Measurements from ENCODE around the gene PODNL1. TPM values are rescaled to one million over a fixed set of nuclear protein-coding genes. Genes with fewer than 3 reads are reported as not detected.

PODNL1 gene
- polyA plus RNA-seq, 2 donors, result 3.9 to 5.3 TPM

DNA sequence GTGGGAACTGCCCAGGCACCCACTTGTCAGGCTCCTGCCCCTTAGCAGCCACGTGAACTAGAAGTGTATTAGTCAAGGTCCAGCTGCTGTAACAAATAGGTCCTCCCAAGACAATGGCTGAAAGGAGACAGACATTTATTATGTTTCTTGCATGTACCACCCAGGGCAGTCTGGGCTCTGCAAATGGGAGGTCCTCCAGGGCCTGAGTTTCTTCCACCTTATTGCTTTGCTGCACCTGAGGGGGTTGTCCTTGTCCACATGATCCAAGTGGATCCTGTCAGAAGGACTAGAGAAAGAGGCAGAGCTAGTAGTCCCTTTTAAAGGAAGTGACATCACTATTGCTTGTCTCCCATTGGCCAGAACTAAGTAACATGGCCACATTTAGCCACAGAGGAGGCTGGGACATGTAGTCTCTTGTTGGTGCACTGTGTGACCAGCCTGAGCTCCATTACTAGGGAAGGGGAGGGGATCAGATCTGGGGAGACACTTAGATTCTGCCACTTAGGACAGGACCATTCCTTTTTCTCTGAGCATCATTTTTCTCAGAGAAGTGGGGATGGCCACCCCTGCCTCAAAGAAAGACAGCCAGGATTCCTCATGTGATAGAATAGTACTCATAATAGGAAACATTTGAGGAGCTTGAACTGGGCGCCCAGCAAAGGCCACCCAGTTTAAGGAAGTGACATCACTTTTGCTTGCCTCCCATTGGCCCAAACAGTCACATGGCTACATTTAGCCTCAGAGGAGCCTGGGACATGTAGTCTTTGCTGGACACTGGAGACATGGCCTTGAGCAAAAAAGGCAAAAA is 17.1 kb downstream of the PODNL1 start:
- Histone ChIP-seq H3K27ac (ENCODE audit: low read depth in 2 of 2, low read length in 1 of 2) (no peak overlapping the region), H3K27me3 (ENCODE audit: control insufficient read depth in 1 of 2, insufficient read depth in 2 of 2, low read length in 2 of 2) (no peaks in the 10 kb centered on the region), H3K4me3 (ENCODE audit: low read depth in 1 of 2, low read length in 2 of 2) (no peak overlapping the region), H3K4me1 (ENCODE audit: control insufficient read depth in 2 of 2, insufficient read depth in 2 of 2, low read length in 1 of 2) (no peaks in the 10 kb centered on the region), H3K9me3 (ENCODE audit: control insufficient read depth in 2 of 2, insufficient read depth in 1 of 2, low read depth in 1 of 2, low read length in 1 of 2) (peaks cover 0 to 6% of the 10 kb centered on the region in 2 donors), H3K36me3 (ENCODE audit: control insufficient read depth in 2 of 2, insufficient read depth in 2 of 2, low read length in 1 of 2) (peaks cover 15 to 48% of the 10 kb centered on the region in 2 donors)
- 89 to 93% methylated on average over 2 of the region's 2 CpGs for WGBS, 2 donors

DNA sequence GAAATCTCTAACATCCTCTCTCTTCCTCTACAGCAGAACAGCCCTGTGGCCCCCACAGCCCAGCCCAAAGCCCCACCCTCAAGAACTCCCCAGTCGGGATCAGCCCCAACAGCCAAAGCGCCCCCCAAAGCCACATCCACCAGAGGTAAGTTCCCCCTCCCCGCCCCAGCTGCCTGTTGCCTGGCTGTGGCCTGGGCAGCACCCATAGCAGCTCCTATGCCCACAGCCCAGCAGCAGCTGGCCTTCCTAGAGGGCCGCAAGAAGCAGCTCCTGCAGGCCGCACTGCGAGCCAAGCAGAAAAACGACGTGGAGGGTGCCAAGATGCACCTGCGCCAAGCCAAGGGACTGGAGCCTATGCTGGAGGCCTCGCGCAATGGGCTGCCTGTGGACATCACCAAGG is 17.7 kb downstream of the PODNL1 start:
- Histone ChIP-seq H3K27ac (ENCODE audit: low read depth in 2 of 2, low read length in 1 of 2) (no peak overlapping the region), H3K27me3 (ENCODE audit: control insufficient read depth in 1 of 2, insufficient read depth in 2 of 2, low read length in 2 of 2) (no peaks in the 10 kb centered on the region), H3K36me3 (ENCODE audit: control insufficient read depth in 2 of 2, insufficient read depth in 2 of 2, low read length in 1 of 2) (peaks cover 15 to 54% of the 10 kb centered on the region in 2 donors), H3K9me3 (ENCODE audit: control insufficient read depth in 2 of 2, insufficient read depth in 1 of 2, low read depth in 1 of 2, low read length in 1 of 2) (peaks cover 0 to 6% of the 10 kb centered on the region in 2 donors), H3K4me3 (ENCODE audit: low read depth in 1 of 2, low read length in 2 of 2) (no peak overlapping the region), H3K4me1 (ENCODE audit: control insufficient read depth in 2 of 2, insufficient read depth in 2 of 2, low read length in 1 of 2) (no peaks in the 10 kb centered on the region)
- 98 to 100% methylated on average over 11 of the region's 11 CpGs for WGBS, 2 donors

DNA sequence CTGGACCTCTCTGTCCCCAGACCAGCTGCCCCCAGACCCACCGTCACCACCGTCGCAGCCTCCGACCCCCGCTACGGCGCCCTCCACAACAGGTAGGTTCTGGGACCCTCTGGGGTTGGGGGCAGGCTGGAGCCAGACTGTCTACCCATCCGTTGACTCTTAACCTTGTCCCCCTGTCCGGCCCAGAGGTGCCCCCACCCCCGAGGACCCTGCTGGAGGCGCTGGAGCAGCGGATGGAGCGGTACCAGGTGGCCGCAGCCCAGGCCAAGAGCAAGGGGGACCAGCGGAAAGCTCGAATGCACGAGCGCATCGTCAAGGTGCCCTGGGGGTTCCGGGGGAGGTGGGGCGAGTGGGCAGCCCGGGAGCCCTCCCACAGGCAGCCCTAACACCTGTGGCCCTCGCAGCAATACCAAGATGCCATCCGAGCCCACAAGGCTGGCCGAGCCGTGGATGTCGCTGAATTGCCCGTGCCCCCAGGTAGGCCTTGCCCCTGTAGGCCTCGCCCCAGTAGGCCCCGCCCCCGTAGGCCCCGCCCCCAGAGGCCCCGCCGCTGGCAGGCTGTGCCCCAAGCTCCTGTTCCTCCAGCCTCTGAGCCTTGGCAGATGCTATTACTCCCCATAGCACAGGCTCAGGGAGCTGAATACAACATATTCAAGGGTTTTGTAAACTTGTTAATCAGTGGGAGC is 19.3 kb downstream of the PODNL1 start:
- Histone ChIP-seq H3K27me3 (ENCODE audit: control insufficient read depth in 1 of 2, insufficient read depth in 2 of 2, low read length in 2 of 2) (no peaks in the 10 kb centered on the region), H3K4me3 (ENCODE audit: low read depth in 1 of 2, low read length in 2 of 2) (no peak overlapping the region), H3K9me3 (ENCODE audit: control insufficient read depth in 2 of 2, insufficient read depth in 1 of 2, low read depth in 1 of 2, low read length in 1 of 2) (peaks cover 0 to 6% of the 10 kb centered on the region in 2 donors), H3K36me3 (ENCODE audit: control insufficient read depth in 2 of 2, insufficient read depth in 2 of 2, low read length in 1 of 2) (peaks cover 12 to 54% of the 10 kb centered on the region in 2 donors), H3K27ac (ENCODE audit: low read depth in 2 of 2, low read length in 1 of 2) (no peak overlapping the region), H3K4me1 (ENCODE audit: control insufficient read depth in 2 of 2, insufficient read depth in 2 of 2, low read length in 1 of 2) (no peaks in the 10 kb centered on the region)
- 91% methylated on average over 33 to 34 of the region's 34 CpGs for WGBS, 2 donors

DNA sequence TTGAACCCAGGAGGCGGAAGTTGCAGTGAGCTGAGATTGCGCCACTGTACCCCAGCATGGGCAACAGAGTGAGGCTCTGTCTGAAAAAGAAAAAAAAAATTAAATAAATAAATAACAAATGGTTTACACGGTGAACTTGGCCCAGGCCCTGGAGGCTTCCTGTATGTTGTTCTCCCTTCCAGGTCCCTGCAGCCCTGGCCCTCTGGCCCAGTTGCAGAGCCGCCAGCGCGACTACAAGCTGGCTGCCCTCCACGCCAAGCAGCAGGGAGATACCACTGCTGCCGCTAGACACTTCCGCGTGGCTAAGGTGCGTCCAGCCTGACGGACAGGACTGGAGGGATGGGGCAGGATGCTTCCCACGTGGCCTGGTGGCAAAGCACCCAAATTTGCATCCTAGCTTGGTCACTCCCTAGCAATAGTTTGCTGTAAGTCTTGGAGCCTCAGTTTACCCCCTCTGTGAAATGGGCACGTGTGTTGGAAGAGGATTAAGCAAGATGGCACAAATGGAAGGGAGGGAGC is 20.3 kb downstream of the PODNL1 start:
- Histone ChIP-seq H3K27me3 (ENCODE audit: control insufficient read depth in 1 of 2, insufficient read depth in 2 of 2, low read length in 2 of 2) (no peaks in the 10 kb centered on the region), H3K9me3 (ENCODE audit: control insufficient read depth in 2 of 2, insufficient read depth in 1 of 2, low read depth in 1 of 2, low read length in 1 of 2) (peaks cover 0 to 6% of the 10 kb centered on the region in 2 donors), H3K4me3 (ENCODE audit: low read depth in 1 of 2, low read length in 2 of 2) (no peak overlapping the region), H3K4me1 (ENCODE audit: control insufficient read depth in 2 of 2, insufficient read depth in 2 of 2, low read length in 1 of 2) (no peaks in the 10 kb centered on the region), H3K36me3 (ENCODE audit: control insufficient read depth in 2 of 2, insufficient read depth in 2 of 2, low read length in 1 of 2) (peaks cover 18 to 52% of the 10 kb centered on the region in 2 donors), H3K27ac (ENCODE audit: low read depth in 2 of 2, low read length in 1 of 2) (no peak overlapping the region)
- 84 to 85% methylated on average over 14 of the region's 14 CpGs for WGBS, 2 donors

DNA sequence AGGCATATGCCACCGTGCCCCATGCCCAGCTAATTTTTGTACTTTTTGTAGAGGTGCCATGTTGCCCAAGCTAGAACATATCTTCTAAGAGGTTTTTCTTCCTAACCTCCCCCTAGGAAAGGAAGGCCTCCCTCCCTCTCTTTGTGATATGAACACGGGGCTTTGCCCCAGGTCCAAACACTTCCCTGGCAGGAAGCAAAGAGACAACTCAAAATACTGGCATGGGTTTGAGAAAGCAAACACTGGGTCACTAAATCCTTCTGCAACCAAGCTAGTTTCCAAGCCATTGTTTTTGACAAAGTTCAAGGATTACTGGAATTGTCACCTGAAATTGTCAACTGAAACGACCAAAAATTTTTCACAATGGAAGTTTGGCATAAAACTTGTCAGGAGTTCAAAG is 23.4 kb downstream of the PODNL1 start:
- WGBS, 2 donors, result 68 to 71% methylated on average over 3 of the region's 3 CpGs
- H3K4me1 ChIP-seq (ENCODE audit: control insufficient read depth in 2 of 2, insufficient read depth in 2 of 2, low read length in 1 of 2), result no peaks in the 10 kb centered on the region
- H3K9me3 ChIP-seq (ENCODE audit: control insufficient read depth in 2 of 2, insufficient read depth in 1 of 2, low read depth in 1 of 2, low read length in 1 of 2), result no peaks in the 10 kb centered on the region
- no peak overlapping the region for H3K4me3 ChIP-seq (ENCODE audit: low read depth in 1 of 2, low read length in 2 of 2)
- no peak overlapping the region for H3K27ac ChIP-seq (ENCODE audit: low read depth in 2 of 2, low read length in 1 of 2)
- no peaks in the 10 kb centered on the region for H3K27me3 ChIP-seq (ENCODE audit: control insufficient read depth in 1 of 2, insufficient read depth in 2 of 2, low read length in 2 of 2)
- peaks cover 10 to 38% of the 10 kb centered on the region in 2 donors for H3K36me3 ChIP-seq (ENCODE audit: control insufficient read depth in 2 of 2, insufficient read depth in 2 of 2, low read length in 1 of 2)

DNA sequence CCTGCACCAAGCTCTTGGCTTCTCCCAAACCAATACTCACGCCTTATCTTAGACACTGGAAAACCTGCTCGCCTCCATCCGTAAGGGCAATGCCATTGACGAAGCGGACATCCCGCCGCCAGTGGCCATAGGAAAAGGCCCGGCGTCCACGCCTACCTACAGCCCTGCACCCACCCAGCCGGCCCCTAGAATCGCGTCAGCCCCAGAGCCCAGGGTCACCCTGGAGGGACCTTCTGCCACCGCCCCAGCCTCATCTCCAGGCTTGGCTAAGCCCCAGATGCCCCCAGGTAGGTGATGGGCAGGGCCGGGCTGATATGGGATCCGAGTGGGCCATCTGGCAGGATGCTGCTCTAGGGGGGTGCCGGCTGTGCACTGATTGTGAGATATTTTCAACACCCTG is 24.9 kb downstream of the PODNL1 start:
- Histone ChIP-seq H3K27me3 (ENCODE audit: control insufficient read depth in 1 of 2, insufficient read depth in 2 of 2, low read length in 2 of 2) (no peaks in the 10 kb centered on the region), H3K4me1 (ENCODE audit: control insufficient read depth in 2 of 2, insufficient read depth in 2 of 2, low read length in 1 of 2) (no peaks in the 10 kb centered on the region), H3K27ac (ENCODE audit: low read depth in 2 of 2, low read length in 1 of 2) (no peak overlapping the region), H3K4me3 (ENCODE audit: low read depth in 1 of 2, low read length in 2 of 2) (no peak overlapping the region), H3K9me3 (ENCODE audit: control insufficient read depth in 2 of 2, insufficient read depth in 1 of 2, low read depth in 1 of 2, low read length in 1 of 2) (no peaks in the 10 kb centered on the region), H3K36me3 (ENCODE audit: control insufficient read depth in 2 of 2, insufficient read depth in 2 of 2, low read length in 1 of 2) (peaks cover 10 to 33% of the 10 kb centered on the region in 2 donors)
- 93 to 97% methylated on average over 17 of the region's 17 CpGs for WGBS, 2 donors

DNA sequence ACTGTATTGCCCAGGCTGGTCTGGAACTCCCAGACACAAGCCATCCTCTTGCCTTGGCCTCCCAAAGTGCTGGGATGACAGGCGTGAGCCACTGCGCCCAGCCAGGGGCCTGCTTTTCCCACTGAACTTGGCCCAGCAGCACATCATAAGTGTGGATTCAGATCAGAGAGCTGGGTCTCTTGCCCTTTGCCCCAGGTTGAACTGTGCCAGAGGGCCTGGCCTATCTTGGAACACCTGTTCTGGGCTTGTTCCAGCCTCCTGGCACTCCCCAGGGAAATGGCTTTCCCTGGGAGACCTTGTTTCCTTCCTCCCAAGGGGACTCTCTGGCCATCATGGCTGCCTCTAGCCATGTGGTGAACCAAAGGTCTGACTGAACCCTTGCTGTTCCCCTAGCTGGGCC is 28.8 kb downstream of the PODNL1 start:
- 85 to 97% methylated on average over 2 of the region's 2 CpGs for WGBS, 2 donors
- Histone ChIP-seq H3K27me3 (ENCODE audit: control insufficient read depth in 1 of 2, insufficient read depth in 2 of 2, low read length in 2 of 2) (no peaks in the 10 kb centered on the region), H3K27ac (ENCODE audit: low read depth in 2 of 2, low read length in 1 of 2) (no peak overlapping the region), H3K4me3 (ENCODE audit: low read depth in 1 of 2, low read length in 2 of 2) (no peak overlapping the region), H3K9me3 (ENCODE audit: control insufficient read depth in 2 of 2, insufficient read depth in 1 of 2, low read depth in 1 of 2, low read length in 1 of 2) (no peaks in the 10 kb centered on the region), H3K4me1 (ENCODE audit: control insufficient read depth in 2 of 2, insufficient read depth in 2 of 2, low read length in 1 of 2) (peaks cover 0 to 5% of the 10 kb centered on the region in 2 donors), H3K36me3 (ENCODE audit: control insufficient read depth in 2 of 2, insufficient read depth in 2 of 2, low read length in 1 of 2) (peaks cover 10 to 20% of the 10 kb centered on the region in 2 donors)

DNA sequence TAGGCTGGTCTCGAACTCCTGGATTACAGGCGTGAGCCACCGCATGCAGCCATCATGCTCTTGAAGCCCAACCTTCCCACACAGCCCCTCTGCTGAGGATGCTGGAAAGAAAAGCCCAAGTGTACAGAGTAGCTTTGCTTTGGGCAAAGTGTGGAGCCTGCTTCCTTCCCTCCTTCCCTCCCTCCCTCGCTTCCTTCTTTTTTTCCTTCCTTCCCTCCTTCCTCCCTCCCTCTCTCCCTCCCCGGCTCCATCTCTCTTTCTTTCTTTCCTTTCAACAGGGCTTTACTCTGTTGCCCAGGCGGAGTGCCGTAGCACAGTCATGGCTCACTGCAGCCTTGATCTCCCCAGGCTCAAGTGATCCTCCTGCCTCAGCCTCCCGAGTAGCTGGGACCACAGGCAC is 29.5 kb downstream of the PODNL1 start:
- no peak overlapping the region for H3K27ac ChIP-seq (ENCODE audit: low read depth in 2 of 2, low read length in 1 of 2)
- no peaks in the 10 kb centered on the region for H3K27me3 ChIP-seq (ENCODE audit: control insufficient read depth in 1 of 2, insufficient read depth in 2 of 2, low read length in 2 of 2)
- WGBS, 2 donors, result 89 to 92% methylated on average over 8 of the region's 8 CpGs
- no peak overlapping the region for H3K4me3 ChIP-seq (ENCODE audit: low read depth in 1 of 2, low read length in 2 of 2)
- no peaks in the 10 kb centered on the region for H3K9me3 ChIP-seq (ENCODE audit: control insufficient read depth in 2 of 2, insufficient read depth in 1 of 2, low read depth in 1 of 2, low read length in 1 of 2)
- H3K4me1 ChIP-seq (ENCODE audit: control insufficient read depth in 2 of 2, insufficient read depth in 2 of 2, low read length in 1 of 2), result peaks cover 0 to 5% of the 10 kb centered on the region in 2 donors
- peaks cover 10 to 20% of the 10 kb centered on the region in 2 donors for H3K36me3 ChIP-seq (ENCODE audit: control insufficient read depth in 2 of 2, insufficient read depth in 2 of 2, low read length in 1 of 2)

DNA sequence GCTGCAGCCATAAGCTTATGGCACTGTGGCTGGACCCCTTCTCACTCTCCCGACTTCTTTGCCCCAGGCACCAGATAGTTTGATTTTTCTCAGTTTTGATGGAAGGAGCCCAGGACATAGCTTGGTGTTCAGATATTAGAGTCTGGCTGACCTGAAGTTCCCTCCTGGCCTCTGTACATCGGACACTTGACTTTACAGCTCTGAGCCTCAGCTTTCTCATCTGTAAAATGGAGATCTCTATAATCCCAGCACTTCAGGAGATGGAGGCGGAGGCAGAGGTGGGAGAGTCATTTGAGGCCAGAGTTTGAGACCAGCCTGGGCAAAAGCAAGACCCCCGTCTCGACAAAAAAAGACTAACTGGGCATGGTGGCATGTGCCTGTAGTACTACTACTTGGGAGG is 31.3 kb downstream of the PODNL1 start:
- H3K9me3 ChIP-seq (ENCODE audit: control insufficient read depth in 2 of 2, insufficient read depth in 1 of 2, low read depth in 1 of 2, low read length in 1 of 2), result no peaks in the 10 kb centered on the region
- peak overlapping the region; percentile 65 to 81 for H3K4me3 ChIP-seq (ENCODE audit: low read depth in 1 of 2, low read length in 2 of 2)
- no peaks in the 10 kb centered on the region for H3K27me3 ChIP-seq (ENCODE audit: control insufficient read depth in 1 of 2, insufficient read depth in 2 of 2, low read length in 2 of 2)
- H3K4me1 ChIP-seq (ENCODE audit: control insufficient read depth in 2 of 2, insufficient read depth in 2 of 2, low read length in 1 of 2), result peaks cover 0 to 5% of the 10 kb centered on the region in 2 donors
- peak overlapping the region in 1 of 2 donors; percentile 42 for H3K27ac ChIP-seq (ENCODE audit: low read depth in 2 of 2, low read length in 1 of 2)
- 81 to 89% methylated on average over 5 of the region's 5 CpGs for WGBS, 2 donors
- peaks cover 0 to 4% of the 10 kb centered on the region in 2 donors for H3K36me3 ChIP-seq (ENCODE audit: control insufficient read depth in 2 of 2, insufficient read depth in 2 of 2, low read length in 1 of 2)

All from esophagus (tissue), 2 donors.